ENCODE data around the gene OR5AU1.
"Not testable (repeated sequence)": the region's sequence is repeated elsewhere in the genome, so short reads cannot be mapped to it uniquely, and the experiment has no call there.

OR5AU1 gene

DNA sequence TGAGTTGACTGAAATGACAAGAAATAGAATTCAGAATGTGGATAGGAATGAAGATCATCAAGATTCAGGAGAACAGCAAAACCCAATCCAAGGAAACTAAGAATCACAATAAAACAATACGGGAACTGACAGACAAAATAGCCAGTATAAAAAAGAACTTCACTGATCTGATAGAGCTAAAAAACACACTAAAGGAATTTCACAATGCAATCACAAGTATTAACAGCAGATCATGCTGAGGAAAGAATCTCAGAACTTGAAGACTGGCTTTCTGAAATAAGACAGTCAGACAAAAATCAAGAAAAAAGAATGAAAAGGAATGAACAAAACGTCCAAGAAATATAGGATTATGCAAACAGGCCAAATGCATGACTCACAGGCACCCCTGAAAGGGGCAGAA lies 15.3 kb upstream of the OR5AU1 start:
- no peak for DNase-seq (ENCODE audit: low read depth in 2 of 2)

DNA sequence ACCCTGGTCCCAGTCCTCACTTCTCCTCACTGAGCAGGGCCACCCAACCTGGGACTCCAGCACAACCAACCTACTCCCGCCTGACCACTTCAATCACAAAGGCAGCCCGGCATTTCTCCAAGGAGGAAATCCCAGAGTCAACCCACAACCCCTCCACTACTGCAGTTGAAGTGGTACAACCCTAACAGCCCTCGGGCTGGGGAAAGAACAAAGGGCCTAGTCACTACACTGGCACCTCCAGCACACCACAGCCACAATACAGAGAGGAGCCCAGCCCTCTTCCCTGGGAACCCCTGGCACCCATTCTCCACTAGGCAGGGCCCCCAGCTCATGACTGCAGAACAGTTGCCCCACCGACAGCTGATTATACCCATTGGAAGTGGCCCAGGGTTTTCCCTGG lies 13.7 kb upstream of the OR5AU1 start:
- no peak for DNase-seq (ENCODE audit: low read depth in 2 of 2)

DNA sequence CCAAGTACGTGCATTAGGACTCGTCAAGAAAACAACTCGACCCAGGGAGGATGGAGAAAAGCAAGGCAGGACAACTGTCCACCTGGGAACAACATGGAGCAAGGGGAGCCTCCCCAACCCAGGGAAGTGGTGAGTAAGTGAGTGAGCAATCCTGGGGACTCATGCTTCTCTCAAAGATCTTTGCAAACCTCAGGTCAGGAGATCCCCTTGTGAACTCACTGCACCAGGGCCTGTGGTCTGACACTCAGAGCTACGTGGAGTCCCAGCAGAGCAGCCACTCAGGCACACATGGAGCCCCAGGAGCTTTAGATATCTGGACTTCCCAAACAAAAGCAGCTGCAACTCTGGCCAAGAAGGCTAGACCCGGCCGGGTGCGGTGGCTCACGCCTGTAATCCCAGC lies 12.2 kb upstream of the OR5AU1 start:
- DNase-seq (ENCODE audit: low read depth in 2 of 2) = no peak

DNA sequence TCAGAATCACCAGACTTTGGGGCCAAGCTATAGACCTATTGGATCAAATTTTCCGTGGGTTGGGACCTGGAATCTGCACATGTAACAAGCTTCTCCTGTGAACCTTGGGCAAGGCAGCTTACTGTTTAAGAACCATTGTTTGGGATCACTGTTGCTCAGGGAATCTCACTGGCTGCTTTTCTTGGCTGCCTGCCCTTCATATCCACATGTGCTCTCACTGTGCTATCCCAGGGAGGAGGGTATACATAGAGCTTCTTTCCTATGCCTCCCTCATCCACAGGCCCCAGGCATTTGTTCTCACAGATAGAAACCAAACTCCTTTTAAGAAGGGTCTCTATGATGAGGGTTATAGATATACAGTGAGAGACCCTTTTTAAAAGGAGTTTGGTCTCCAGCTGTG lies 9.8 kb upstream of the OR5AU1 start:
- not testable (repeated sequence) for DNase-seq (ENCODE audit: low read depth in 2 of 2)

DNA sequence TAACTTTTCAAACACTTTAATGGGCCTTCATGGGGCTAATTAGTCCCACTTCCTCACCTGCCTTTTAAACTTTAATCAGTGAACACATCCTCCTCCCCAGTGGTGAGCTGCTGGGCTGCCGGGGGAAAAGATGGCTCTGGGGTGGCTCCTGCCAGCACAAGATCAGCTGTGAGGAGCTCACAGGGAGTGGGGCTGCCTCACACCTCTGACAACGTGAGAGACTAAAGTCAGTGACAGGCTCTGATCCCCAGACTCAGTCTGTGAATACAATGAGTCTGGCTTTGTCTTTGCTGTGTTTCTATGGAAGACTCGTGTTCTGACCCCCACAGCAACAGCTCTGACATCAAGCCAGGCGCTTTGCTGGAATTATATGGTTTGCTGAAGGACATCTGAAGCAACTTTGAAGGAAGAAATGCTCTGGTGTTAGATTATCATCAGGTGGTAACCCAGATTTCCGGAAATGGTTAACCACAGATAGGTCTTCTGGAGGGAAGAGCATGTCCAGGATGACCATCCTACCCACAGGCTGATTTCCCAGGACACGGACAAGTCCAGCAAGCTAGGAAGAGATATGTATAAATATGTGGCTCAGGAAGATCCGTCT lies 9.2 kb upstream of the OR5AU1 start:
- DNase-seq (ENCODE audit: low read depth in 2 of 2) = not testable (repeated sequence)

DNA sequence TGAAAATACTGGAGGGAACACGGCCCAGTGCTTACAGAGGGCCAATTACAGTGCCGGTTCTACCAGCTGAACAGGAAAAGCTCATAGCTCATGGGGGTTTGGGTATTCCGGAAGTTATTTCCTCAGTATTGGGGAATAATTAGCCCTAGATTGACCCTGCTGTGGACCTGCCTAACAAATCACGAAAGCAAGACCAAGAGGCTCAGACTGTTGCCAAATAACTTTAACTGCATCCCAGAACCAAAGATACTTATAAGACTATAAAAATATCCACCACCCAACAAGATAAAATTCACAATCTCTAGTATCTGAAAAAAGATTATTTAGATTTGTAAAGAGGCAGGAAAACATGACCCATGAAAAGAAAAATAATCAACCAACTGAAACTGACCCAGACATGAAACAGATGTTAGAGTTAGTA lies 8.0 kb upstream of the OR5AU1 start:
- no peak for DNase-seq (ENCODE audit: low read depth in 2 of 2)

DNA sequence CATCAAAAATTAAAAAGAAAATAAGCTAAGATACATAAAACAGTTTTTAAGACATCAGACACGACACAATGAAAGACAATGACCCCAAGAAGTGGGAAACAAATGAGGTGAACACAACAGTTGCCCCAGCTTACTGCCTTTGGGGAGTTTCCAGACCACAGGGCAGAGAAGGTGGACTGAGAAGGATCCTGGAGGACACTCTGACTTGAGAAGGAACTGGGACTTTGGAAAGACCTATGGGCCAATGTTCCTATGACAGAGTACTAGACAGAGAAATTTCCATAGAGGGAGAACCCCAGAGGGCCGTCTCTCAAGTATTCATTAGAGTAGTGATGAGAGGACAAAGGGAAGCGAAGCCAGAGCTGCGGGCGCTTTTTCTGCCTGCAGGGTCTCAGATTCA lies 6.2 kb upstream of the OR5AU1 start:
- DNase-seq (ENCODE audit: low read depth in 2 of 2) = no peak

DNA sequence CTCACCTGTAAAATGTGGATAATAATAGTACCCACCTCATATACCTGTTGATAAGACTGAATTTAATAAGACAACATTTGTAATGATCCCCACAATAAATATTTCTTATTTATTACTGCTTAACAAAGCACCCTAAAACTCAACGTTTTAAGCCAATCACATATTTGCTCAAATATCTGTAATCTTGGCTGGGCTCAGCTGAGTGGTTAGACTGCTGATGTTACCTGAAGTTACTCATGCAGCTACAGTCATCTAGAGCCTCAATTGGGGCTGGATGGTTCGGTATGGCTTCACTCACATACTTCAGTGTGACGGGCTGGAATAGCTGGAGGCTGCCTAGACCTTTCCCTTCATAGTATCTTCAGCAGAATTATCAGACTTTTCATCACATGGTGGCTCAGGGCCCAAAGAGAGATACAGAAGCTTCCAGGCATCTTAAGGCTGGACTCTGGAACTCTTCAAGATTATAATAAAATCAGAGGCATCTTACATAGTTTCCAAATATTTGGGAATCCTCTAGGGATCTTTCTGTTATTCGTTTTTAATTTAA lies 4.3 kb upstream of the OR5AU1 start:
- DNase-seq (ENCODE audit: low read depth in 2 of 2) = no peak

DNA sequence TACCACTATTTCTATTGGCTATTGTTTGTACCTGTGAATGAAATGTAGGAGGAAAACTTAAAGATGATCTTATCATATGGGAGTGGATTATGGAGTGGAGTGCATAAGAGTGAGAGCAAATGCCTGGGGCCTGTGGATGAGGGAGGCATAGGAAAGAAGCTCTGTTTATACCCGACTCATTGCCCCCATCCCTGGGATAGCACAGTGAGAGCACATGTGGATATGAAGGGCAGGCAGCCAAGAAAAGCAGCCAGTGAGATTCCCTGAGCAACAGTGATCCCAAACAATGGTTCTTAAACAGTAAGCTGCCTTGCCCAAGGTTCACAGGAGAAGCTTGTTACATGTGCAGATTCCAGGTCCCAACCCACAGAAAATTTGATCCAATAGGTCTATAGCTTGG lies 2.3 kb upstream of the OR5AU1 start:
- DNase-seq (ENCODE audit: low read depth in 2 of 2) = not testable (repeated sequence)

DNA sequence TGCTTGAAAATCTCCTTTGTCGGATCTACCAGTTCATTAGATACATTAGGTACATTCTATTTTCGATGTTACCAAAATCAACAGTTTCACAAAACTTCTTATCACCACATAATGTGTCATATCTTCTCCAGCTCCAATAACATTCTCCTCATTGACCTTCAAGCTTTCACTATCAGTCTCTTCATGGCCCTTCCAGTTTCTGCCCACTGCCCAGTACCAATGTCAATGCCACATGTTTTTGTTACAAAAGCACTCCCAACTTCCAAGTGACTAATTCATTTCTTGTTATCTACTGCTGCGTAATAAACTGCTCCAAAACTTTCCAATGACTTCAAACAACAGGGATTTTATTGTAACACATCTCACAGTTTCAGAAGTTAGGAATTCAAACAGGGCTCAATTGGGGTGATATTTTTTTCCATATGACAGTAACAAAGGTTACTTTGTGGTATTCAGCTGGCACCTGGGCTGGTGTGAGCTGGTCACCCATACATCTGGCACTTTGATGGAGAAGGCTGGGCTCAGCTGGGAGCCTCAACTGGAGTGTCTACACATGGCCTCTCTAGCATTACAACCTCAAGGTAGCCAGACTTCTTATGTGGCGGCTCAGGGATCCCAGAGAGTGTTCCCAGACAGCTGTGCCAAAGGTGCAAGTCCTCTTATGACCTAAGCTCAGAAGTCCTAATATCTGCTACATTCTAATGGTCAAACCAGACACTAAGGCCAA lies 6.1 kb downstream of the OR5AU1 start:
- no peak for DNase-seq (ENCODE audit: low read depth in 2 of 2)

DNA sequence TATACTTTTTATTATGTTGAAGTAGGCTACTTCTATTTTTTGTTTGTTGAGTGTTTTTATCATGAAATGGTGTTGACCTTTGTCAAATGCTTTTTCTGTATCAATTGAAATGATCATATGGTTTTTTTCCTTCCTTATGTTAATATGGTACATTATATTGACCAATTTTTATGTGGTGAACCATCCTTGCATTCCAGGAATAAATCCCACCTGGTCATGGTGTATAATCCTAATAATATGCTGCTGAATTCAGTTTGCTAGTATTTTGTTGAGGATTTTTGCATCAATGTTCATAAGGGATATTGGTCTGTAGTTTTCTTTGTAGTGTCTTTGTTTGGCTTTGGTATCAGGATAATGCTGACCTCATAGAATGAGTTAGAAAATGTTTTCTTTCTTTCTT lies 10.4 kb downstream of the OR5AU1 start:
- no peak for DNase-seq (ENCODE audit: low read depth in 2 of 2)

DNA sequence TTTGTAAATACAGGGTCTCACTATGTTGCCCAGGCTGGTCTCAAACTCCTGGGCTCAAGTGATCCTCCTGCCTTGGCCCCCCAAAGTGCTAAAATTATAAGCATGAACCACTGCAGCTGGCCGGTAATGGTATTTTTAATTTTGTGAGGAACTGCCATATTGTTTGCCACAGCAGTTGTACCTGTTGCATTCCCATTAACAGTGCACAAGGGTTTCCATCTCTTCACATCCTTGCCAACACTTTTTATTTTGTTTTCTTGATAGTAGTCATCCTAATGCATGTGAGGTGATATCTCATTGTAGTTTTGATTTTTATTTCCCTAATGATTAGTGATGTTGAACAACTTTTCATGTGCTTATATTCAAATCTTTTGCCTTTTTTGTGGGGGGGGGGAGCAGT lies 13.5 kb downstream of the OR5AU1 start:
- DNase-seq (ENCODE audit: low read depth in 2 of 2) = no peak

DNA sequence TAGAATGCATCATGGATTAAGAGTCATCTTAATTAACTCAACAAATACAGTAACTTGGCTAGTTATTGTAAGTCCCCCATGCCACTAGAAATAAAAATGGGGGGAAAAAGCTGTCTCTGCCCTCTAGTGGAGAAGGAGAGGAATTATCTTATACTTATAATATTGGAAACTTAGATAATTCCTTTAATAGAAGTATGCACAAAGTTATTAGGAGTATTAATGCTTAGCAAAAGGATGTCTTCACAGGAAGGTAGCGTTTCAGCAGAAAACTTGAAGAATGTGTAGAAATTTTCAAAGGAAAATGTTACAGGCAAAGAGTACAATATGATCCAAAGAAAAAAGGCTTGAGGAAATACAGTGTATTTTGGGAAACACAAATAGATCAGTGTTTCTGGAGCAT lies 19.8 kb downstream of the OR5AU1 start:
- DNase-seq (ENCODE audit: low read depth in 2 of 2) = no peak

DNA sequence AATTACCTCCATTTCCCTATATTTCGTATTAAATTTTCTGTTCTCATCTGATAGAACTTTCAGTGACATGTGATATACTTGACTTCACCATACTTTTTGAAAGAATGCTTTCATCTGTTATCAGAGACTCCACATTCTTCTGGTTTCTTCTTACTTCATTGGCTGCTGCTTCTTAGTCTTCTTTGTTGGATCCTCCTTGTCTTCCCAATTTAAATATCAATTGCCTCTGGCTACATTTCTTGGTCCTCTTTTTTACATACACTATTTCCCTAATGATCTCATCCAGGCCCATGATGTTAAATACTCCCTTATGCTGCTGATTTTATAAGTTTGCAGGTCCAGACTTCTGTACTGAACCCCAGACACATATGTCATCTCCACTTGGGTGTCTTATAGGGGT lies 22.0 kb downstream of the OR5AU1 start:
- no peak for DNase-seq (ENCODE audit: low read depth in 2 of 2)

DNA sequence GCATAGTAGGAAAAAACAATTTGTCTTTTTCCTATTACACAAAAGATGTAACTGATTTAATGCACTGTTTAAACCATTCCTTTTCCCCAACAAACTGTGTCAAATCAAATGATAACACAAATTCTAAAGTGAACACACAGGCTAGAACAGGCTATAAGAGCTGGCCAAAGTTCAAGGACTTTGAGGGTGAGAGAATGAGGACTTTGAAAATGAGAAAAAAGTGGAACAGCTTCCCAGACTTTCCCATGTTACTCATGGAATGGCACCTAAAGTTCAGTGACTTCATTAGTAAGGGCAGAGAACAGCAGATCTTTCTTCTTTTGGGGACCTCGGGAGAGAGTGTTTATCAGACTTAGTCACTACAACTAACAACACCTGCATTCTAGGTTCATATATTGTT lies 32.4 kb downstream of the OR5AU1 start:
- DNase-seq (ENCODE audit: low read depth in 2 of 2) = no peak

DNA sequence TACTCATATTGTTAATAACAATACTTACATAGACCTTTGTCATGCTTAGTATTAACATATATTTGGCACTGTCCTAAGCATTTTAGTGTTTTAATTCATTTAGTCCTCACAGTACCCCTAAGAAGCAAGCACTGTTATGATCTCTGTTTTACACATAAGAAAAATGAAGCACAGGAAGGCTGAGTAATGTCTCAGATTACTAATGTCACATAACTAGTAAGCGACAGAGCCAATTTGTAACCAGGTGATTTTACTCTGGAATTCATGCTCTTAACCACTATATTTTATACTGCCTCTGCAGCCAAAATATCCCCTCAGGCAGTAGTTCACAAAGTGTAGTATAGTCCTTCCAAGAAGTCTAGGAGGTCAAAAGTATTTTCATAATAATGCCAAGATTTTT lies 34.7 kb downstream of the OR5AU1 start:
- DNase-seq (ENCODE audit: low read depth in 2 of 2) = no peak

DNA sequence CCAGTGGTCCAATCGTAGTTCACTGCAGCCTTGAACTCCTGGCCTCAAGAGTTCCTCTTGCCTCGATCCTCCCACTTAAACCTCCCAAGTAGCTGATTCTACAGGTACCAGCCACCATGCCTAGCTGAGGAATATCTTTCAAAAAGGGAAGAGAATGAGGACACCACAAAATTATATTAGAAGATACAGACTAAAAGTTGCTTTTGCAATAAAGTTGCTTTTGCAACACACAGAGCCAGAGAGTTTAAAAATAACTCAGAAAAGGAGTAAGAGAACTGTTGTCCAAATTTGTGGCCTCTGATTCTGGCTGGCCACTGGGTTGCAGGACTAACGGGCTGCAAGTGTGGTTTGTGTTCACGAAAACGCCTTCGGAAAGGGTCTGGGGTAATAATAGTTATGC lies 35.2 kb downstream of the OR5AU1 start:
- DNase-seq (ENCODE audit: low read depth in 2 of 2) = no peak

DNA sequence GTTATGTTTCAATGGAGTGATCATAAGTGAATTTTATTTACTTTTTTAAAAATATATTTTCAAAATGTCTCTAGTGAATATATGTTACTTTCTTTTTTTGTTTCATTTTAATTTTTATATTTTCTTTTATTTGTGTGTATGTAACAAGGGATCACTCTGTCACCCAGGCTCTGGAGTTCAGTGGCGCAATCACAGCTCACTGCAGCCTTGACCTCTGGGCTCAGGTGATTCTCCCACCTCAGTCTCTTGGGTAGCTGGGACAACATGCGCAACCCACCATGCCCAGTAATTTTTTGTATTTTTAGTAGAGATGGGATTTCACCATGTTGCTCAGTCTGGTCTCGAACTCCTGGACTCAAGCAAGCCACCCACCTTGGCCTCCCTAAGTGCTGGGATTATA lies 36.9 kb downstream of the OR5AU1 start:
- no peak for DNase-seq (ENCODE audit: low read depth in 2 of 2)

DNA sequence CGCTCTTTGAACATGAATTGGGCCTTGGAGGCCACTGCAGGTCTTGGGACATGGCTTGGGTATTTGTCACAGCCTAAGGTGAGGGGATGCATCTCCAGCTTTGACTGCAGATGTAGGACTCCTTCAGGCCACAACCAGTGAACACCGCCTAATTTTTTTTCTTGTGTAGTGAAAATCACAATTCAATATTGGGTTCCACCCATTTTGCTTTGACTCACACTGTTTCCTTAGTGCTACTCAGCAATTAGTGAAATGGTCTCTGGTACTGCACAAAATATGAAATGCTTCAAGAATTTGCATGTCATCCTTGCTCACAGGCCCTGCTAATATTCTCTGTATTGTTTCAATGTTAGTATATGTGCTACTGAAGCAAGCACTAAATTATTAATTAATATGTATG lies 42.5 kb downstream of the OR5AU1 start:
- DNase-seq (ENCODE audit: low read depth in 2 of 2) = no peak

DNA sequence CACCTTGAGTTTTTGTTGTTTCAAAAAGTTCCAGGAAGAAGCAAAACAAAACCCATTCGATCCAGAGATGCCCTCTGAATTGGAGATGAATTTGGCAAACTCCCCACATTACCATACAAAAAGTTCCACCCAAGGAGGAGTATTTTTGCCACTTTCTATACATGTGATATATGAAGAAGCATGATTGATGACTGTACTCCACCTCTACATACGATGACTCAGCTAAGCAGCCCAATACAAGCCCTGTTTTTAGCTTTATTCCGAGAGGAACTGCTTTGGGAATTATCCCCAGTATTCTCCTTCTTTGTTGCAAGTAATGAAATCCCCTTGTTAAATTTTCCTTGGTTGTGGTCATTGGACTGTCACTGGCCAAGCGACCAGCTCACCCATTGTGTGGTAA lies 43.6 kb downstream of the OR5AU1 start:
- no peak for DNase-seq (ENCODE audit: low read depth in 2 of 2)

DNA sequence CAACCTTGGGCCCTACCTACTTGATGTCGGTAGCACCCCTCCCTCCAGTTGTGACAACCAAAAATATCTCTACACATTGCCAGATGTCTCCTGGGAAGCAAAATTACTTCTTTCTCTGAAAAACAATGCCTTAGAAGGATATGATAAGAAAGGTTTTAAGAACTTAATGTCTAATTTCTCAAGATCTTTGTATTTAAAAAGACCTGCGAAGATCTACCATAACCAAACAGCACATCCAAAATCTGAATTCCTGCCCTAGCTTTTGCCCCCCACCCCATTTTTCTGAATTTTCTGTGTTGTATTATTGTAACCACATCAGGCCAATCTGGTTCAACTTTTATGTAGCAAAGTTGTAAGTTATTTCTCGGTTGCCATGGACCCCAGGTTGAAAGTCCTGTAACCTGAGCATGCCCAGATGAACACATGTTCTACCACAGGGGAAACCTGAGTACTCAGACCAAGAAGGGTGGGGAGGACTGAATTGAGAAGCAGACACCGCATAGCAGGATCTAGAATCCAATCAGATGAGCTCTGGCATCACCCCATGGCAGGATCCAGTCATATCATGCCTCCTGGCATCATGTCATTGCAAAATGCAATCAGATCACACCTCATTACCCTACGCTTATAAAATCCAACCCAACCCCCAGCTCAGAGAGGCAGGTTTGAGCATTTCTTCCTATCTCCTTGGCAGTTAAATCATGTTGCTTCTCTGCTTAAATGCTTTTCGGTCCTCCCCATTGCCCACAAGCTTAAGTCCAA lies 46.3 kb downstream of the OR5AU1 start:
- no peak for DNase-seq (ENCODE audit: low read depth in 2 of 2)

DNA sequence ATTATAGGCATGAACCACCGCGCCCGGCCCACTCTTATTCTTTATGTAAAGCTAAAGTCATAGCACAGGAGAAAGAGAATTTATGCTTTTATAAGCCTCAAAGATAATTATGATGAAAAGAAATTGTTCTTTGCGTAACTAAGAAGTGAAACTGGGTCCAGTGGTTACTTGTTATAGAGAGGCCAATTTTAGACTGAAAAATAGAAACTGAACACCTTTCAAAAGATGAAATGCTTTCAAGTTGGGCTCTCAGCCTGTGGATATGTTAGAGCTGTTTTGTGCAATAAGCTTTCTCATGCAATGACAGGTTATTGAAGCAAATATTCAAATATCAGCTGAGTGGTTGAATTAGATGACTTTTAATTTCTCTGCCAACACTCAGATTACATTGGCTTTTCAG lies 47.1 kb downstream of the OR5AU1 start:
- no peak for DNase-seq (ENCODE audit: low read depth in 2 of 2)

DNA sequence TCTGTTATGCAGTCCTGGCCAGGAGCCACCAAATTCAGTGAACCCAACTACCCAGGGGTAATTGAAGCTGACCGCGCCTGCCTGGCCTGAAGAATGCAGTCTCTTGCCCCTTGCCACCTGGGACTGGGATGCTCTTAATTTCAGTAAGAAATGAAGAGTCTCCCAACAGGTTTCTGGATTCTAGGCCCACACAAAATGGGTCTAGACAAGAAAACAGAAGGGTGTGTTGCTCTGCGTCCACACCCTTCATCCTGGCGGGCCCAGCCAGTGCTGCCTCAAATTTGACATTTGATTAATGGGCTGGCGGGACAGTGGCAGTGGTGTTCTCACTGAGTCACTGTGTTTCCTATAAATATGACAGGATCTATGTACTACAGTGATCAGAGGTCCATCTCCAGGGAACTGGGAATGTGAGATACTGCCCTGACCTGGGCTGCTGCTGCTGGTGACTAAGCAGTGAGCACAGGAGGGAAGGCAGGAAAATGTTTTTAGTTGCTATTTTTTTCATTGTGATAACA lies 48.5 kb downstream of the OR5AU1 start:
- no peak for DNase-seq (ENCODE audit: low read depth in 2 of 2)
